ENCODE data around the gene TMEM127. TPM values are rescaled to one million over a fixed set of nuclear protein-coding genes. Genes with fewer than 3 reads are reported as not detected.

The TMEM127 gene
- total and polyA plus RNA-seq, 8 donors, result 5.7 to 51.6 (median 14.0) TPM

- Histone ChIP-seq H3K4me3 (no peak overlapping the region), H3K4me1 (no peaks in the 10 kb centered on the region), H3K27ac (no peak overlapping the region), H3K9me3 (no peaks in the 10 kb centered on the region), H3K27me3 (no peaks in the 10 kb centered on the region), H3K36me3 (no peaks in the 10 kb centered on the region)
- DNase-seq, result no peak
- TF ChIP-seq EP300 (IDR thresholded peaks at IDR 0.05) (no peak), CTCF (IDR thresholded peaks at IDR 0.05) (no peak), POLR2A (IDR thresholded peaks at IDR 0.05) (no peak), POLR2AphosphoS5 (IDR thresholded peaks at IDR 0.05) (no peak)
- intact Hi-C loops (cut with DNase I; ENCODE audit: low total_unique reads), result loop anchor here (10.0 kb wide), 1 partner anchor 46 kb away; the partner anchor contains the start of genes CIAO1 and TMEM127
- WGBS, 5 donors, result 85 to 95% (median 93%) methylated on average over 13 of the region's 13 CpGs
Measured at GRCh38 chr2:96218508-96219131, 47.2 kb downstream of the TMEM127 start.

GRCh38 chr2:96214554-96214953 is 51.2 kb downstream of the TMEM127 start:
- H3K4me3 ChIP-seq, result no peak overlapping the region
- H3K27ac ChIP-seq, result no peak overlapping the region
- H3K36me3 ChIP-seq, result no peaks in the 10 kb centered on the region
- intact Hi-C loops (cut with DNase I; ENCODE audit: low total_unique reads), result loop anchor here (10.0 kb wide), 1 partner anchor 50 kb away; the partner anchor contains the start of genes CIAO1 and TMEM127
- TF ChIP-seq EP300 (IDR thresholded peaks at IDR 0.05) (no peak), CTCF (IDR thresholded peaks at IDR 0.05) (no peak), POLR2A (IDR thresholded peaks at IDR 0.05) (no peak), POLR2AphosphoS5 (IDR thresholded peaks at IDR 0.05) (no peak)
- no peaks in the 10 kb centered on the region for H3K9me3 ChIP-seq
- peaks cover 0 to 12% (median 7%) of the 10 kb centered on the region in 4 donors for H3K4me1 ChIP-seq
- DNase-seq, result no peak
- H3K27me3 ChIP-seq, result no peaks in the 10 kb centered on the region
- WGBS, 5 donors, result 89 to 96% (median 91%) methylated on average over 4 of the region's 4 CpGs

GRCh38 chr2:96213379-96213778 is 52.4 kb downstream of the TMEM127 start:
- TF ChIP-seq POLR2A (IDR thresholded peaks at IDR 0.05) (no peak), CTCF (IDR thresholded peaks at IDR 0.05) (no peak), POLR2AphosphoS5 (IDR thresholded peaks at IDR 0.05) (no peak), EP300 (IDR thresholded peaks at IDR 0.05) (no peak)
- Histone ChIP-seq H3K36me3 (no peaks in the 10 kb centered on the region), H3K4me3 (no peak overlapping the region), H3K9me3 (no peaks in the 10 kb centered on the region), H3K4me1 (peaks cover 0 to 19% (median 14%) of the 10 kb centered on the region in 4 donors), H3K27ac (no peak overlapping the region), H3K27me3 (no peaks in the 10 kb centered on the region)
- DNase-seq, result no peak
- intact Hi-C loops (cut with DNase I; ENCODE audit: low total_unique reads), result loop anchor here (10.0 kb wide), 1 partner anchor 51 kb away; the partner anchor contains the start of genes CIAO1 and TMEM127
- WGBS, 5 donors, result 91 to 96% (median 93%) methylated on average over 12 of the region's 12 CpGs

- no peaks in the 10 kb centered on the region for H3K36me3 ChIP-seq
- H3K4me1 ChIP-seq, result peaks cover 2 to 22% (median 17%) of the 10 kb centered on the region in 4 donors
- no peaks in the 10 kb centered on the region for H3K27me3 ChIP-seq
- WGBS, 5 donors, result 86 to 96% (median 92%) methylated on average over 3 to 4 of the region's 4 CpGs
- intact Hi-C loops (cut with DNase I; ENCODE audit: low total_unique reads), result loop anchor here (10.0 kb wide), 1 partner anchor 52 kb away; the partner anchor contains the start of genes CIAO1 and TMEM127
- H3K27ac ChIP-seq, result no peak overlapping the region
- no peaks in the 10 kb centered on the region for H3K9me3 ChIP-seq
- H3K4me3 ChIP-seq, result no peak overlapping the region
- TF ChIP-seq POLR2A (IDR thresholded peaks at IDR 0.05) (no peak), EP300 (IDR thresholded peaks at IDR 0.05) (no peak), CTCF (IDR thresholded peaks at IDR 0.05) (no peak), POLR2AphosphoS5 (IDR thresholded peaks at IDR 0.05) (no peak)
- DNase-seq, result no peak
Measured at GRCh38 chr2:96212339-96212738, 53.5 kb downstream of the TMEM127 start.
